NCI-H2196 (cell line): Measurements from ENCODE around the gene RPL21.
"Not testable (repeated sequence)": the region's sequence is repeated elsewhere in the genome, so short reads cannot be mapped to it uniquely, and the experiment has no call there.

Source experiments
- DNase-seq: peaks from one replicate; lab custom pipeline; 2025; ENCODE audit not compliant: unreplicated experiment; lab: John Stamatoyannopoulos, UW

The RPL21 gene

DNA sequence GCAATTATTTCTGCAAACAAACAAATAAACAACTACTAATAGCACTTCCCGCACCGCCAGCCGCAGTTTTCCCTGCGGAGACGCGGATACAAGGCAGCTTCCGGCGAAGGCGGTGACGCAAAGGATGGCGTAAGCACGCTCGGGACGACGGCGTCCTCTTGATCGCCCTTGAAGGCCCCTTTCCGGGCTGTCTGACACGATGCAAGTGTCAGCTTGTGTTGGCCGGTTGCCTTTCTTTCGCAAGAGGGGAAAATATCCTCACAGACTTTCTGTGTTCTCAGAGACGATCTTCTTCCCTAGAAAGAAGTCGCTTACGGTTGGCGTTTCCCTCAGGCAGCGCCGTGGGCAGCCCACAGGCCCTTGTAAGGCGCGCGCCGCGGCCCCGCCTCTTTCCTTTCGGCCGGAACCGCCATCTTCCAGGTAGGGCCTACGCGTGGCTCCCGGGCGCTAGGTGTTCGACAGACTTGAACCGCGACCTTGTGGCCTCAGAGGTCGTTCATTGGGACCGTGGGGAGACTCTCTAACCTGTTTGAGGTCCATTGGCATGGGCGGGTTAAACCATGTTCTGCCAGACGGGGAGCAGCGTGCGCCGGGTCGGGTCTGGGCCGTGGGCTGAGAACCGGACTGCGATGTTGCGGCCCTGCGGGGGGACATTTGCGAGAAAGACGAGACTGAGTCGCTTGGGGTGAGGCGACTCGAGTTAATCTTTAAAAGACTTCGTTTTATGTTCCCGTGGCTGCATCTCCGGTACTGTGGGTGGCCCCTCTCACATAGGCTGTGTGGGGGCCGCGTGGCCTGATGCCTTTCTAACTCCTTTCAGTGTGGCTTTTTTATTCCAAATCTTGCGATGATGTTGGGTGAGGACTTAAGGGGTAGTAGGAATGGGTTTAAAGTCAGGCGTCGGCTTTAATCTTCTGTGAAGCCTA lies at the start of gene RPL21:
RPL21 (plus strand) TSS at position 393 of the 926 bp plus-strand sequence. CDS start 2,219 bp downstream, outside the sequence.
- DNase-seq, result peak; percentile 88

- DNase-seq, result no peak
These were observed 49.7 kb upstream of the RPL21 start for GRCh38 chr13:27201661-27202060.

GRCh38 chr13:27203186-27203585 lies 48.2 kb upstream of the RPL21 start:
- DNase-seq, result no peak

DNA sequence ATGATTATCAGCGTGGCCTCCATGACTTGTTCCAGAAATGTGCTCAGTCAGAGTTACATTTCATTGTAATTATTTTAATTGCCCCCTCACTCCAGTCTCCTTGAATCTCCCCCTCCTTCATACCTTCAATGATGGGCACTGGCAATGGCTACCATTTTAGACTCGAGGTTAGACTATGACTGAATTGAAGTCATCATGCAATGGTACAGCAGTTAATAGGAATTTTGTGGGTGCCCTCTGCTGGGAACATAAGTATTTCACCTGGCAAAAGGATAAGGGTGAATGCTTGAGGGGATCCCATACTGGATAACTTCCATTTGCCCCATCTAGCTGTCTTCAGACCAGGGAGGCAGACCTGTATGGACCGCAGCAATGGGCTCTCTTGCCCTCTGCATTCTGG lies 47.5 kb upstream of the RPL21 start:
- DNase-seq, result no peak

DNA sequence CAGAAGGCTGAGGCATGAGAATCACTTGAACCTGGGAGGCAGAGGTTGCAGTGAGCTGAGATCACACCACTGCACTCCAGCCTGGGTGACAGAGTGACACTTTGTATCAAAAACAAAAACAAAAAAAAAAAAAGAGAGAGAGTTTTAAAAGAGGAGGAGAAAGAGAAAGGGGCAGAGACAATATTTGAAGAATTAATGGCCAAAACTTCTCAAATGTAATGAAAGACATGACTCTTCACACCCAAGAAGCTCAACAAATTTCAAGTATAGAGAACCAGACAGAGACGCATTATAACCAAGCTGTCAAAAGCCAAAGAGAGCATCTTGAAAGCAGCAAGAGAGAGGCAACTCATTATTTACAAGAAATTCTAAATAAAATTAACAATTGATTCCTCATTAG lies 42.8 kb upstream of the RPL21 start:
- DNase-seq, result no peak

DNA sequence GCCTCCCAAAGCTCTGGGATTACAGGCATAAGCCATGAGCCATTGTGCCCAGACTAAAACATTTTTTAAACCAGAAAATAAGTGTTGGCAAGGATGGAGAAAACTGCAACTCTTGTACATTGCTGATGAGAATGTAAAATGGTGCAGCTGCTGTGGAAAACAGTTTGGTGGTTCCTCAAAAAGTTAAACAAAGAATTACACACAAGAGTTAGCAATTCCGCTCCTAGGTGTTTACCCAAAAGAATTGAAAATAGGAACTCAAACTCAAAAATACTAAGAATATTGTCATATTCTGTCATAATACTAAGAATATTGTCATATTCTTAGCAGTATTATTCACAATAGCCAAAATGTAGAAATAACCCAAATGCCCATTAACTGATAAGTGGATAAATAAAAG lies 40.1 kb upstream of the RPL21 start:
- no peak for DNase-seq

- DNase-seq, result no peak
These were observed 39.5 kb upstream of the RPL21 start for GRCh38 chr13:27211771-27212364.

- DNase-seq, result not testable (repeated sequence)
These were observed 38.0 kb upstream of the RPL21 start for GRCh38 chr13:27213386-27213785.

DNA sequence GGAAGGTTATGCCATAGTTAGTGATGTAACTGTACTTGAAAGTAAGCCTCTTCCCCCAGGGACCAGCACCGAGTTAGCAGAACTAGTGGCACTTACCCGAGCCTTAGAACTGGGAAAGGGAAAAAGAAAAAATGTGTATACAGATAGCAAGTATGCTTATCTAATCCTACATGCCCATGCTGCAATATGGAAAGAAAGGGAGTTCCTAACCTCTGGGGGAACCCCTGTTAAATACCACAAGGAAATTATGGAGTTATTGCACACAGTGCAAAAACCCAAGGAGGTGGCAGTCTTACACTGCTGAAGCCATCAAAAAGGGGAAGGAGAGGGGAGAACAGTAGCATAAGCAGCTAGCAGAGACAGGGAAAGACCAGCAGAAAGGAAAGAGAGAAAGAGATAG lies 33.6 kb upstream of the RPL21 start:
- DNase-seq, result not testable (repeated sequence)

DNA sequence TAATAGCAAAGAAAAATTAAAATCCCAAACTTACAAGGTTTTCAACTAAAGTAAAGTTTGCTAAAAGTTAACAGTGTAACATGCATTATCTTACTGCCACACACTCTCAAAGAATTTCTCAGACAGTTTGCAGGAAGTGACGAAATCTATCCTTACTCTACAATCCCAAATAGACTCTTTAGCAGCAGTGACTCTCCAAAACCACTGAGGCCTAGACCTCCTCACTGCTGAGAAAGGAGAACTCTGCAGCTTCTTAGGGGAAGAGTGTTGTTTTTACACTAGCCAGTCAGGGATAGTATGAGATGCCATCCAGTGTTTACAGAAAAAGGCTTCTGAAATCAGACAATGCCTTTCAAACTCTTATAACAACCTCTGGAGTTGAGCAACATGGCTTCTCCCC lies 32.5 kb upstream of the RPL21 start:
- not testable (repeated sequence) for DNase-seq

DNA sequence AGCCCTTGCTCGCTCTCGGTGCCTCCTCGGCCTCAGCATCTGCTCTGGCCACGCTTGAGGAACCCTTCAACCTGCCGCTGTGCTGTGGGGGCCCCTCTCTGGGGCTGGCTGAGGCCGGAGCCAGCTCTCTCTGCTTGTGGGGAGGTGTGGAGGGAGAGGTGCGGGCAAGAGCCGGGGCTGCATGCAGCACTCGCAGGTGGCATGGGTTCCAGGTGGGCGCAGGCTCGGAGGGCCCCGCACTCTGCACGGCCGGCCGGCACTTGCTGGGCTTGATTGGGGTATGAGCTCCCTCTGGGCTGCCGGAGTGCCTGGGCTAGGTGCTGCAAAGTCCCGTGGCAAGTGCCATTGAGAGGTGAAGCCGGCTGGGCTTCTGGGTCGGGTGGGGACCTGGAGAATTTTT lies 31.7 kb upstream of the RPL21 start:
- no peak for DNase-seq

- not testable (repeated sequence) for DNase-seq
These were observed 29.3 kb upstream of the RPL21 start for GRCh38 chr13:27222100-27222499.

- no peak for DNase-seq
These were observed 24.4 kb upstream of the RPL21 start for GRCh38 chr13:27226991-27227390.

DNA sequence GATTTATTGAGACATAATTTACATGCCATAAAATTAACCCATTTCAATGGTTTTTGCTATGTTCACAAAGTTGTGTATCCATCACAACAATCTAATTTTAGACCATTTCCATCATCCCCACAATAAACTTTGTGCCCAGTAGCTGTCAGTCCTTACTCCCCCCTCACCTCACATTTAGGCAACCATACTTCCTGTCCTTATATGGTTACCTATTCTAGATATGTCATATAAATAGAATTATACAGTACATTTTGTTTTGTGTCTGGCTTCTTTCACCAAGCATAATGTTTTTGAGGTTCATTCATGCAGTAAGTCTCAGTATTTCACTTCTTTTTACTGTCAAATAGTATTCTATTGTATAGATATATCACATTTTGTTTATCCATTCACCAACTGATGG lies 23.2 kb upstream of the RPL21 start:
- no peak for DNase-seq

- DNase-seq, result no peak
These were observed 21.7 kb upstream of the RPL21 start for GRCh38 chr13:27229642-27230041.

DNA sequence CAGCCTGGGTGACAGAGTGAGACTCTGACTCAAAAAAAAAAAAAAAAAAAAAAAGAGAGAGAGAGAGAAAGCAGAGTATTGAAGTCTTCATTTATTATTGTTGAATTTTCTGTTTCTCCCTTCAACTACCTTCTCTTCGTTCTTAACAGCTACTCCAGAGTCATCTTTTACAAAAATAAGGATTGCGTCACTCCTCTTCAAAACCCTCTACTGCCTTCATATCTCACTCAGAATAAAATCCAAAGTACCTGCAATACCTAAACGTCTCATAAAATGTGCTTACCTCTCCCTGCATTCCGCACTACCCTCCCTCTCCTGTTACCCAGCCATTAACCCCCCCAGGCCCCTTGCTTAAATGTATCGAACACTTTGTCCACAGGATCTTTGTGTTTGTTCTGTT lies 17.4 kb upstream of the RPL21 start:
- no peak for DNase-seq

- DNase-seq, result no peak
These were observed 14.9 kb upstream of the RPL21 start for GRCh38 chr13:27236478-27236877.

DNA sequence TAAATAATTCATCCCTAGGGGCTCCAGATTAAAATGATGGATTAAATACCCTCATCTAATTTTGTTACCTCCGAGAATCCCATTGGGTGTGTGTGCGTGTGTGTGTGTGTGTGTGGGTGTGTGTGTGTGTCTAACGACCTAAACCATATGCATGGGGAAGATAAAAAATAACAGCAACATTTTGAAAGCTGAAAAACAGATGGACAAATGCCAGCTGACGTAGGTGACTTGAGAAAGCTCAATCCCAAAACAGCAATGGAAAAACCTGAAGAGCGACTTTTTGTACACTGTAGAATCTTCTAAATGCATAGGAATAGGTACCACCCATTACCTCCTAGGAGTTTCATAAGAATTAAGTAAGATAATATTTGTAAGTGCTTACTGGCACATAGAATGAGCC lies 8.7 kb upstream of the RPL21 start:
- DNase-seq, result no peak

DNA sequence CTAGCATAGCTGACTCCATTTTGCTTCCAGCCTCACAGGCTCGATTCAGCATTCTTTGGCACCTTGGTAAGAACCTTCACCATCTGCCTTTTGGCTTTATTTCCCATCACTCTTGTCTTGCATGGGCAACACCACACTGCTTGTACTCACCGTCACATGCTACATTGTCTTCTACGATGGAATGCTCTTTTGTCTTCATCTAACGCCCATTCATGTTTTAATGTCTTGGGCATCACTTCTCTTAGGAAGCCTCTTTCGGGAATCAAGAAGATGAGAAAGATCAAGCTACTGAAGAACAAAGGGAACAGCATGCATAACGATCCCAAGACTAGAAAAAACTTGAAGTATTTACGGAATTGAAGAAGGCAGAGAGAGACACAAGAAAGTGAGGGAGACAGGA lies 5.7 kb upstream of the RPL21 start:
- no peak for DNase-seq

GRCh38 chr13:27250833-27251165 lies 559 bp upstream of the RPL21 start:
- no peak for DNase-seq

GRCh38 chr13:27252467-27252866 lies 1.1 kb downstream of the RPL21 start:
- no peak for DNase-seq

- DNase-seq, result no peak
These were observed 5.8 kb downstream of the RPL21 start for GRCh38 chr13:27257233-27257568.
